HepG2 (cell line): ENCODE measurements around the gene SLC15A3.

Experiments
- CEBPB ChIP-seq: IDR thresholded peaks from 2 replicates; pipeline ENCODE4 v1.6.1; 2011; ENCODE audit warnings: low read depth, low read length, improper control_type of control experiment, borderline replicate concordance
- EZH2 ChIP-seq: conservative IDR thresholded peaks from 2 replicates; pipeline ENCODE4 v1.6.1; 2012; ENCODE audit warnings: mild to moderate bottlenecking, low read depth, low read length, moderate library complexity
- FOXM1 ChIP-seq: sonication (generic); formaldehyde crosslinking; IDR thresholded peaks from 2 replicates; pipeline ENCODE4 v1.5.0; 2020; ENCODE audit warnings: missing genetic modification reagents
- JUND ChIP-seq: sonication (generic); formaldehyde crosslinking; IDR thresholded peaks from 2 replicates; pipeline ENCODE4 v1.8.0; 2022; ENCODE audit warnings: mild to moderate bottlenecking, missing genetic modification reagents
- MAFF ChIP-seq: IDR thresholded peaks from 2 replicates; pipeline ENCODE4 v1.6.1; 2011; ENCODE audit warnings: low read depth, low read length, improper control_type of control experiment
- MAFK ChIP-seq, 2 experiments: IDR thresholded peaks in 1 of 2; conservative IDR thresholded peaks in 1 of 2; 2 replicates each; pipeline ENCODE4 v1.6.1; 2011; ENCODE audit warnings: improper control_type of control experiment in 2 of 2, low read length in 2 of 2
- THYN1 ChIP-seq: sonication (generic); formaldehyde crosslinking; IDR thresholded peaks from 2 replicates; pipeline ENCODE4 v1.8.1; 2023; ENCODE audit warnings: low read depth, mild to moderate bottlenecking, moderate library complexity, missing genetic modification reagents, borderline replicate concordance
- TMF1 ChIP-seq: sonication (generic); formaldehyde crosslinking; IDR thresholded peaks from 2 replicates; pipeline ENCODE4 v1.8.1; 2022; ENCODE audit warnings: low read depth, missing genetic modification reagents
- ZNF414 ChIP-seq: sonication (generic); formaldehyde crosslinking; IDR thresholded peaks from 2 replicates; pipeline ENCODE4 v1.5.0; 2020; ENCODE audit warnings: missing genetic modification reagents
- ZNF737 ChIP-seq: sonication (generic); formaldehyde crosslinking; IDR thresholded peaks from 2 replicates; pipeline ENCODE4 v1.5.0; 2020; ENCODE audit warnings: missing genetic modification reagents, mild to moderate bottlenecking, borderline replicate concordance
- ZNF746 ChIP-seq: sonication (generic); formaldehyde crosslinking; IDR thresholded peaks from 2 replicates; pipeline ENCODE4 v1.8.0; 2022; ENCODE audit warnings: mild to moderate bottlenecking, missing genetic modification reagents
- TF ChIP-seq, protein P1 (sequence below): sonication (generic); formaldehyde crosslinking; IDR thresholded peaks from 2 replicates; pipeline ENCODE4 v1.5.0; 2020; ENCODE audit warnings: mild to moderate bottlenecking, missing genetic modification reagents, moderate library complexity
- TF ChIP-seq, protein P2 (sequence below): sonication (generic); formaldehyde crosslinking; IDR thresholded peaks from 2 replicates; pipeline ENCODE4 v1.5.0; 2020; ENCODE audit warnings: missing genetic modification reagents

GRCh38 chr11:60914633-60915247, 37.2 kb downstream of the SLC15A3 start:
- TF ChIP-seq MAFF (no peak), JUND (CRISPR knock-in tag) (no peak), ZNF737 (CRISPR knock-in tag) (no peak), THYN1 (CRISPR knock-in tag) (no peak), MAFK (conservative IDR thresholded peaks at IDR 0.05 in 1 of 2, IDR thresholded peaks at IDR 0.05 in 1 of 2; ENCODE audit: low read length in 2 of 2) (no peak), TMF1 (CRISPR knock-in tag) (no peak), FOXM1 (no peak), CEBPB (no peak), ZNF746 (no peak), ZNF414 (CRISPR knock-in tag) (no peak), EZH2 (no peak)
- TF ChIP-seq, protein P1, sequence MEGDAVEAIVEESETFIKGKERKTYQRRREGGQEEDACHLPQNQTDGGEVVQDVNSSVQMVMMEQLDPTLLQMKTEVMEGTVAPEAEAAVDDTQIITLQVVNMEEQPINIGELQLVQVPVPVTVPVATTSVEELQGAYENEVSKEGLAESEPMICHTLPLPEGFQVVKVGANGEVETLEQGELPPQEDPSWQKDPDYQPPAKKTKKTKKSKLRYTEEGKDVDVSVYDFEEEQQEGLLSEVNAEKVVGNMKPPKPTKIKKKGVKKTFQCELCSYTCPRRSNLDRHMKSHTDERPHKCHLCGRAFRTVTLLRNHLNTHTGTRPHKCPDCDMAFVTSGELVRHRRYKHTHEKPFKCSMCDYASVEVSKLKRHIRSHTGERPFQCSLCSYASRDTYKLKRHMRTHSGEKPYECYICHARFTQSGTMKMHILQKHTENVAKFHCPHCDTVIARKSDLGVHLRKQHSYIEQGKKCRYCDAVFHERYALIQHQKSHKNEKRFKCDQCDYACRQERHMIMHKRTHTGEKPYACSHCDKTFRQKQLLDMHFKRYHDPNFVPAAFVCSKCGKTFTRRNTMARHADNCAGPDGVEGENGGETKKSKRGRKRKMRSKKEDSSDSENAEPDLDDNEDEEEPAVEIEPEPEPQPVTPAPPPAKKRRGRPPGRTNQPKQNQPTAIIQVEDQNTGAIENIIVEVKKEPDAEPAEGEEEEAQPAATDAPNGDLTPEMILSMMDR = no peak
- TF ChIP-seq, protein P2, sequence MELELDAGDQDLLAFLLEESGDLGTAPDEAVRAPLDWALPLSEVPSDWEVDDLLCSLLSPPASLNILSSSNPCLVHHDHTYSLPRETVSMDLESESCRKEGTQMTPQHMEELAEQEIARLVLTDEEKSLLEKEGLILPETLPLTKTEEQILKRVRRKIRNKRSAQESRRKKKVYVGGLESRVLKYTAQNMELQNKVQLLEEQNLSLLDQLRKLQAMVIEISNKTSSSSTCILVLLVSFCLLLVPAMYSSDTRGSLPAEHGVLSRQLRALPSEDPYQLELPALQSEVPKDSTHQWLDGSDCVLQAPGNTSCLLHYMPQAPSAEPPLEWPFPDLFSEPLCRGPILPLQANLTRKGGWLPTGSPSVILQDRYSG = no peak
